KMS-11 (cell line): Measurements from ENCODE around the gene VPS26C.

Experiments used
- H2AFZ ChIP-seq: fragments of 200-600 bp; sonication (generic); 2 replicates; pipeline ENCODE4 v1.6.1; 2016; ENCODE audit warnings: antibody characterized with exemption, mixed run types, low read depth
- H3K27ac ChIP-seq: fragments of 200-600 bp; sonication (generic); 2 replicates; pipeline ENCODE4 v1.6.1; 2016; ENCODE audit warnings: mild to moderate bottlenecking, mixed run types
- H3K27me3 ChIP-seq: fragments of 200-600 bp; sonication (generic); 2 replicates; pipeline ENCODE4 v1.6.1; 2017; ENCODE audit warnings: mild to moderate bottlenecking, low read depth, mixed run types, moderate library complexity; ENCODE audit not compliant: insufficient read depth
- H3K36me3 ChIP-seq: fragments of 200-600 bp; sonication (generic); 2 replicates; pipeline ENCODE4 v1.6.1; 2017; ENCODE audit warnings: mild to moderate bottlenecking, mixed run types; ENCODE audit not compliant: insufficient read depth
- H3K4me1 ChIP-seq: fragments of 200-600 bp; sonication (generic); 2 replicates; pipeline ENCODE4 v1.6.1; 2016; ENCODE audit warnings: mild to moderate bottlenecking, low read depth, mixed run types; ENCODE audit not compliant: poor library complexity, severe bottlenecking
- H3K4me2 ChIP-seq: fragments of 200-600 bp; sonication (generic); 2 replicates; pipeline ENCODE4 v1.7.0; 2016; ENCODE audit warnings: mild to moderate bottlenecking, mixed run types
- H3K4me3 ChIP-seq: fragments of 200-600 bp; sonication (generic); IDR thresholded peaks from 2 replicates; pipeline ENCODE4 v1.6.1; 2017; ENCODE audit warnings: low read depth, low read length, mixed read lengths; ENCODE audit not compliant: insufficient read depth
- H3K79me2 ChIP-seq: fragments of 200-600 bp; sonication (generic); 2 replicates; pipeline ENCODE4 v1.6.1; 2016; ENCODE audit warnings: low read depth, mixed run types; ENCODE audit not compliant: insufficient read depth
- H3K9ac ChIP-seq: fragments of 200-600 bp; sonication (generic); 2 replicates; pipeline ENCODE4 v1.6.1; 2016; ENCODE audit warnings: mild to moderate bottlenecking, mixed run types
- H4K20me1 ChIP-seq: fragments of 200-600 bp; sonication (generic); 2 replicates; pipeline ENCODE4 v1.6.1; 2016; ENCODE audit warnings: mild to moderate bottlenecking, mixed run types; ENCODE audit not compliant: insufficient read depth
- TF ChIP-seq, protein P1 (sequence below): fragments of 200-600 bp; sonication (generic); conservative IDR thresholded peaks from 2 replicates; pipeline ENCODE4 v1.6.1; 2017; ENCODE audit warnings: low read depth, mild to moderate bottlenecking, antibody characterized with exemption, low read length, moderate library complexity, mixed read lengths

Gene VPS26C

DNA sequence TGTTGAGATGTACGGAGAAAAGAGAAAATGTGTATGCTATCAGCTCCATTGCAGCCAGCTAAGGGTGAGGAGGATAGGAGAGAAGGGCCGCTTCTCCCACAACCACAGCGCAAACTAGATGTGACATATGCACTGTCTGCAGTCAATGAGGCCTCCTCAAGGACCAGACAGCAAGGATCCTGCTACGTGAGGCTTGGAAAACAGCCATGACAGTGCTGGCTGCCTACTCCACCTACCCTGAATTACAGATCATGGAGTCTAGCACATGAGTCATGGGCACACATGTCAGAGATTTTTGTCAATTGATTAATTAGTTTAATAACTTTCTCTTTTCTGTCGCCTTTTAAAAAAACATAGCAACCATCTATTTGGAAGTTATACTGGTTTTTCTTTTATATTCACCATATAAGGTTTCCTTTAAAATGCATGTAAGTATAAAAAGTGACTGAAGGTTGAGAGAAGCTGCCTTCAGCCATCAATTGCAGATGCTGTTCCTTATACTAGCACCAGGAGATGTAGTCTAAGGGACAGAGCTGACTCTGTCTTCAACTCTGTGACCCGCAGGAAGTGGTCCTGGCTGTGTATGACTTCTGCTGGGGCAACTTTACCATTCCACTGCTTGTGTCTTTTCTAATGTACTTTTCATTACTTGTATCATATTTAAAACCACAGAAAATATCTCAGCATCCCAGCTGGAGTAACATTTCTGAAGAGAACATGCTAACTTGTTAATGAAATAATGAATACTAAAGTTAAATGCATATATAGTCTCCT is 3.1 kb downstream of the VPS26C start:
- no peaks in the 10 kb centered on the region for H3K27me3 ChIP-seq
- no peaks in the 10 kb centered on the region for H3K36me3 ChIP-seq
- H3K27ac ChIP-seq = no peak overlapping the region
- peaks cover 41% of the 10 kb centered on the region; the same call in 1 of the 2 replicates for H3K79me2 ChIP-seq
- H2AFZ ChIP-seq = no peak overlapping the region
- H4K20me1 ChIP-seq = no peaks in the 10 kb centered on the region
- no peak overlapping the region for H3K9ac ChIP-seq
- H3K4me1 ChIP-seq = peaks cover 13% of the 10 kb centered on the region
- H3K4me2 ChIP-seq = no peak overlapping the region
- H3K4me3 ChIP-seq = no peak overlapping the region
- TF ChIP-seq, protein P1, sequence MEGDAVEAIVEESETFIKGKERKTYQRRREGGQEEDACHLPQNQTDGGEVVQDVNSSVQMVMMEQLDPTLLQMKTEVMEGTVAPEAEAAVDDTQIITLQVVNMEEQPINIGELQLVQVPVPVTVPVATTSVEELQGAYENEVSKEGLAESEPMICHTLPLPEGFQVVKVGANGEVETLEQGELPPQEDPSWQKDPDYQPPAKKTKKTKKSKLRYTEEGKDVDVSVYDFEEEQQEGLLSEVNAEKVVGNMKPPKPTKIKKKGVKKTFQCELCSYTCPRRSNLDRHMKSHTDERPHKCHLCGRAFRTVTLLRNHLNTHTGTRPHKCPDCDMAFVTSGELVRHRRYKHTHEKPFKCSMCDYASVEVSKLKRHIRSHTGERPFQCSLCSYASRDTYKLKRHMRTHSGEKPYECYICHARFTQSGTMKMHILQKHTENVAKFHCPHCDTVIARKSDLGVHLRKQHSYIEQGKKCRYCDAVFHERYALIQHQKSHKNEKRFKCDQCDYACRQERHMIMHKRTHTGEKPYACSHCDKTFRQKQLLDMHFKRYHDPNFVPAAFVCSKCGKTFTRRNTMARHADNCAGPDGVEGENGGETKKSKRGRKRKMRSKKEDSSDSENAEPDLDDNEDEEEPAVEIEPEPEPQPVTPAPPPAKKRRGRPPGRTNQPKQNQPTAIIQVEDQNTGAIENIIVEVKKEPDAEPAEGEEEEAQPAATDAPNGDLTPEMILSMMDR = no peak

DNA sequence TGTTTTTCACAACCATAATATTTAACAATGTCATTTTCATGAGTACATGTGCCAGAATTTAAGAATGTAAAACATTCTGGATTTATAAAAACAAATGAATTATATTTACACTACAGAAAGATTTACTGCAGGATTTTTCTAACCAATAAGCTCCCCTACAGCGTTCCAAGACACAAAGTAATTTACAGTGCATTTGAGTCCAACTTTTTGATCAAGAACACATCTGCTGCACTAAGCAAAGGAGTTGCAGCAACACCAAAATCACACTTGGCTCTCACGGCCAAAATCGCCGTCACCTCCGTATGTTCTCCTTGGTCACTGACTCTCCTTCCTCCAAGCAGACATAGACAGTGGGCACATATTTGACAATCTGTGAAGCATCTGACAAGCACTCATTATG is 7.7 kb downstream of the VPS26C start:
- Histone ChIP-seq H3K9ac (no peak overlapping the region), H3K36me3 (no peaks in the 10 kb centered on the region), H3K27me3 (no peaks in the 10 kb centered on the region), H3K4me2 (no peak overlapping the region), H3K79me2 (peaks cover 31% of the 10 kb centered on the region; the same call in 1 of the 2 replicates), H2AFZ (no peak overlapping the region), H4K20me1 (no peaks in the 10 kb centered on the region), H3K4me3 (no peak overlapping the region), H3K4me1 (peaks cover 26% of the 10 kb centered on the region), H3K27ac (no peak overlapping the region)
- TF ChIP-seq, protein P1 = no peak

- Histone ChIP-seq H3K4me2 (peak overlapping the region; percentile 59), H3K27me3 (no peaks in the 10 kb centered on the region), H3K4me1 (peaks cover 26% of the 10 kb centered on the region), H2AFZ (peak overlapping the region; percentile 56), H3K4me3 (peak overlapping the region; percentile 24), H4K20me1 (no peaks in the 10 kb centered on the region), H3K36me3 (no peaks in the 10 kb centered on the region), H3K79me2 (peaks cover 25% of the 10 kb centered on the region; the same call in 1 of the 2 replicates), H3K9ac (peak overlapping the region; percentile 87), H3K27ac (peak overlapping the region; percentile 89)
- TF ChIP-seq, protein P1 = no peak
Measured at GRCh38 chr21:37257967-37258877, 8.9 kb downstream of the VPS26C start.

DNA sequence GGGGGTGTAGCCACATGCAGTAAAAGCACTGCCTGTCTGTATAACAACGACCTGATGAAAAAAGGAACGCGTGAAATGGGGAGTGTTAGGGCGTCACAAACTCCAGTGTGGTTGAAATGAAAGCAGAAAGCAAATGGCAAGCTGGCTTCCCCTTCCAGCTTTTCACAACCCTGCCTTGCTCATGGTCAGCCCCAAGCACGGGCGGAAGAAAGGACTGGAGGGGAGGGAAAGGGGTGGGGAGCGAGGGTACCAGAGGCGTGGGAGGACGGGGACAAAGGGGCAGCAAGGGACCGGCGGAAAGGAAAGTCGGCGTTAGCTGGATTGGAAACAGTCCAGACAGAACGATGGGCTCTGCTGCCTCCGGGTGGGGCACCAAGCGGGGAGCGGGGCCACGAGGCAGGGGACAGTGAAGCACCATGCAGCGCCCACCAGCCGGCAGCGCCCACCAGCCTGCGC is 9.6 kb downstream of the VPS26C start:
- H3K36me3 ChIP-seq = no peaks in the 10 kb centered on the region
- H4K20me1 ChIP-seq = no peaks in the 10 kb centered on the region
- peaks cover 27% of the 10 kb centered on the region; the same call in 1 of the 2 replicates for H3K79me2 ChIP-seq
- H3K27me3 ChIP-seq = no peaks in the 10 kb centered on the region
- H3K4me3 ChIP-seq = peak overlapping the region; percentile 24
- peak overlapping the region; percentile 56 for H2AFZ ChIP-seq
- peaks cover 26% of the 10 kb centered on the region for H3K4me1 ChIP-seq
- H3K9ac ChIP-seq = peak overlapping the region; percentile 87
- H3K4me2 ChIP-seq = peak overlapping the region; percentile 59
- peak overlapping the region; percentile 89 for H3K27ac ChIP-seq
- TF ChIP-seq, protein P1 = no peak
